ENCODE measurements around the gene VASN.

The VASN gene

DNA sequence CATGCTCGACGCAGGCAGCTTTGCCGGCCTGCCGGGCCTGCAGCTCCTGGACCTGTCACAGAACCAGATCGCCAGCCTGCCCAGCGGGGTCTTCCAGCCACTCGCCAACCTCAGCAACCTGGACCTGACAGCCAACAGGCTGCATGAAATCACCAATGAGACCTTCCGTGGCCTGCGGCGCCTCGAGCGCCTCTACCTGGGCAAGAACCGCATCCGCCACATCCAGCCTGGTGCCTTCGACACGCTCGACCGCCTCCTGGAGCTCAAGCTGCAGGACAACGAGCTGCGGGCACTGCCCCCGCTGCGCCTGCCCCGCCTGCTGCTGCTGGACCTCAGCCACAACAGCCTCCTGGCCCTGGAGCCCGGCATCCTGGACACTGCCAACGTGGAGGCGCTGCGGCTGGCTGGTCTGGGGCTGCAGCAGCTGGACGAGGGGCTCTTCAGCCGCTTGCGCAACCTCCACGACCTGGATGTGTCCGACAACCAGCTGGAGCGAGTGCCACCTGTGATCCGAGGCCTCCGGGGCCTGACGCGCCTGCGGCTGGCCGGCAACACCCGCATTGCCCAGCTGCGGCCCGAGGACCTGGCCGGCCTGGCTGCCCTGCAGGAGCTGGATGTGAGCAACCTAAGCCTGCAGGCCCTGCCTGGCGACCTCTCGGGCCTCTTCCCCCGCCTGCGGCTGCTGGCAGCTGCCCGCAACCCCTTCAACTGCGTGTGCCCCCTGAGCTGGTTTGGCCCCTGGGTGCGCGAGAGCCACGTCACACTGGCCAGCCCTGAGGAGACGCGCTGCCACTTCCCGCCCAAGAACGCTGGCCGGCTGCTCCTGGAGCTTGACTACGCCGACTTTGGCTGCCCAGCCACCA is 9.7 kb downstream of the VASN start:
- ATAC-seq = no peak

DNA sequence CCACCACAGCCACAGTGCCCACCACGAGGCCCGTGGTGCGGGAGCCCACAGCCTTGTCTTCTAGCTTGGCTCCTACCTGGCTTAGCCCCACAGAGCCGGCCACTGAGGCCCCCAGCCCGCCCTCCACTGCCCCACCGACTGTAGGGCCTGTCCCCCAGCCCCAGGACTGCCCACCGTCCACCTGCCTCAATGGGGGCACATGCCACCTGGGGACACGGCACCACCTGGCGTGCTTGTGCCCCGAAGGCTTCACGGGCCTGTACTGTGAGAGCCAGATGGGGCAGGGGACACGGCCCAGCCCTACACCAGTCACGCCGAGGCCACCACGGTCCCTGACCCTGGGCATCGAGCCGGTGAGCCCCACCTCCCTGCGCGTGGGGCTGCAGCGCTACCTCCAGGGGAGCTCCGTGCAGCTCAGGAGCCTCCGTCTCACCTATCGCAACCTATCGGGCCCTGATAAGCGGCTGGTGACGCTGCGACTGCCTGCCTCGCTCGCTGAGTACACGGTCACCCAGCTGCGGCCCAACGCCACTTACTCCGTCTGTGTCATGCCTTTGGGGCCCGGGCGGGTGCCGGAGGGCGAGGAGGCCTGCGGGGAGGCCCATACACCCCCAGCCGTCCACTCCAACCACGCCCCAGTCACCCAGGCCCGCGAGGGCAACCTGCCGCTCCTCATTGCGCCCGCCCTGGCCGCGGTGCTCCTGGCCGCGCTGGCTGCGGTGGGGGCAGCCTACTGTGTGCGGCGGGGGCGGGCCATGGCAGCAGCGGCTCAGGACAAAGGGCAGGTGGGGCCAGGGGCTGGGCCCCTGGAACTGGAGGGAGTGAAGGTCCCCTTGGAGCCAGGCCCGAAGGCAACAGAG is 10.5 kb downstream of the VASN start:
- H3K4me3 Mint-ChIP-seq = no peak overlapping the region
- H3K4me1 Mint-ChIP-seq = peaks cover 13% of the 10 kb centered on the region
- H3K9me3 Mint-ChIP-seq = no peaks in the 10 kb centered on the region
- no peak for DNase-seq (ENCODE audit: low spot score in 2 of 2)
- H3K27ac Mint-ChIP-seq = peak overlapping the region; percentile 55
- ATAC-seq = no peak
- peaks cover 63% of the 10 kb centered on the region for H3K36me3 Mint-ChIP-seq

More for the DNA sequence above, 9.7 kb downstream of the VASN start:
- Mint-ChIP-seq H3K4me1 (peaks cover 13% of the 10 kb centered on the region), H3K4me3 (no peak overlapping the region), H3K36me3 (peaks cover 54% of the 10 kb centered on the region), H3K27ac (no peak overlapping the region), H3K9me3 (no peaks in the 10 kb centered on the region)
- DNase-seq (ENCODE audit: low spot score in 2 of 2) = no peak

DNA sequence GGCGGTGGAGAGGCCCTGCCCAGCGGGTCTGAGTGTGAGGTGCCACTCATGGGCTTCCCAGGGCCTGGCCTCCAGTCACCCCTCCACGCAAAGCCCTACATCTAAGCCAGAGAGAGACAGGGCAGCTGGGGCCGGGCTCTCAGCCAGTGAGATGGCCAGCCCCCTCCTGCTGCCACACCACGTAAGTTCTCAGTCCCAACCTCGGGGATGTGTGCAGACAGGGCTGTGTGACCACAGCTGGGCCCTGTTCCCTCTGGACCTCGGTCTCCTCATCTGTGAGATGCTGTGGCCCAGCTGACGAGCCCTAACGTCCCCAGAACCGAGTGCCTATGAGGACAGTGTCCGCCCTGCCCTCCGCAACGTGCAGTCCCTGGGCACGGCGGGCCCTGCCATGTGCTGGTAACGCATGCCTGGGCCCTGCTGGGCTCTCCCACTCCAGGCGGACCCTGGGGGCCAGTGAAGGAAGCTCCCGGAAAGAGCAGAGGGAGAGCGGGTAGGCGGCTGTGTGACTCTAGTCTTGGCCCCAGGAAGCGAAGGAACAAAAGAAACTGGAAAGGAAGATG is 11.2 kb downstream of the VASN start:
- ATAC-seq (no peak), DNase-seq (ENCODE audit: low spot score in 2 of 2) (no peak)
- peaks cover 9% of the 10 kb centered on the region for H3K4me1 Mint-ChIP-seq
- no peak overlapping the region for H3K4me3 Mint-ChIP-seq
- H3K27ac Mint-ChIP-seq = peak overlapping the region; percentile 55
- H3K9me3 Mint-ChIP-seq = no peaks in the 10 kb centered on the region
- peaks cover 63% of the 10 kb centered on the region for H3K36me3 Mint-ChIP-seq

DNA sequence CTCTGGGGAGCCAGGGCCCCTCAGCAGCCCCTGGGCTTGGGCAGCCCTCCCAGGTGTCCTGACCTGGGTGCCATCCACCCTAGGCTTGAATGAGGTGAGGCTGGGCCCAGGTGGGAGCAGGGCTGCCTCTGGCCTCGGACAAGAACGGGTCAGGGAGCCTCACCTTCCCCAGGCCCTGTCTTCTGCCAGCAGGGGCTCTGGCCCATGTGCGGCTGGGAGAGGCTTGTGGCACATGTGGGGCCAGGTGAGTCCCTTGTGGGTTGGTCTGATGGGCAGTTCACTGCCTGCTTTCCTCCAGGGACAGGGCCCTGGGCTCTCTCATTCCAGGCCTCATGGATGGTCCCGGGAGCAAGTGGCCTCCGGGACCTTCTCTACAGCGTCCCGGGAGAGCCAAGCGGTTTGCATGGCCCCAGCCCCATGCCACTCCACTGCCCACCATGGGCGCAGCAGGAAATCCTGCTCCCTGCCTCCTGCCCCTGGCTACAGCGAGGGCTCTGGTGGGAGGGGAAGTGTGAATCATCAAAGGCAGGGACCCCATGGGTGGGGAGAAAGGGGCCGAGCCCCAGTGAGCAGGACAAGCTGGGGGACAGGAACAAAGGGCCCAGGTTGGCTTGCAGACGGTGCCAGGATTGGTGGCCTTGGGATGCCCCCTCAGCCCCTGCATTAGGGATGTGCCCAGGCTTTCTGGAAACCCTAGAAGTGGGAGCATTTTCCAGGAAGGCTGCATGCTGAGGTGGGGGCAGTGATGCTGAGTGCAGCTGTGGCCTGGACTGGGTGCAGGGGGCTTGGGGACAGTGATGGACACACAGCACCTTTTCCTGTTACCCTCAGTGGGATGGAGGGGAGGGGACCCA is 12.2 kb downstream of the VASN start:
- DNase-seq (ENCODE audit: low spot score in 2 of 2) = no peak
- peaks cover 63% of the 10 kb centered on the region for H3K36me3 Mint-ChIP-seq
- ATAC-seq = no peak
- H3K27ac Mint-ChIP-seq = peak overlapping the region; percentile 55
- H3K4me1 Mint-ChIP-seq = no peaks in the 10 kb centered on the region
- no peaks in the 10 kb centered on the region for H3K9me3 Mint-ChIP-seq
- no peak overlapping the region for H3K4me3 Mint-ChIP-seq

DNA sequence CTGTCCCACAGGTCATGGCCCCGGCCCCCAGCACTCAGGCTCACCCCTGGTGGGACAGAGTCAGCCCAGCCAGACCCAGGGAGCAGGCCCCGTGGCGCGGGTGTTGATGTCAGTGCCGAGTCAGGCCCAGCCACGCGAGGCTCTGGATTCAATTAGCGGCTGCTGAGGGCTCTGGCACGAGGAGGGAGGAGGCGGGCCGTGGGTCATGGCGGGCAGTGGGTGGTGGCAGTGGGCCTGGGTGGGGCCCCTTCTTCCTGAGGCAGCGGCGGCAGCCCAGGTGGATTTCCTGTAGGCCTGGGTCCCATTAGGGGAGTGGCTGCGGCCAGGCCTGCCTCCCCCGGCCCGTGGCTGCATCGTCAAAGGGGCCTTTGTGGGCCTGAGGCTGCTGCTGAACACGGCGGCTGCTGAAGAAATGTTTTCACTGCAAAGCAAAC is 12.9 kb downstream of the VASN start:
- no peak overlapping the region for H3K4me3 Mint-ChIP-seq

DNA sequence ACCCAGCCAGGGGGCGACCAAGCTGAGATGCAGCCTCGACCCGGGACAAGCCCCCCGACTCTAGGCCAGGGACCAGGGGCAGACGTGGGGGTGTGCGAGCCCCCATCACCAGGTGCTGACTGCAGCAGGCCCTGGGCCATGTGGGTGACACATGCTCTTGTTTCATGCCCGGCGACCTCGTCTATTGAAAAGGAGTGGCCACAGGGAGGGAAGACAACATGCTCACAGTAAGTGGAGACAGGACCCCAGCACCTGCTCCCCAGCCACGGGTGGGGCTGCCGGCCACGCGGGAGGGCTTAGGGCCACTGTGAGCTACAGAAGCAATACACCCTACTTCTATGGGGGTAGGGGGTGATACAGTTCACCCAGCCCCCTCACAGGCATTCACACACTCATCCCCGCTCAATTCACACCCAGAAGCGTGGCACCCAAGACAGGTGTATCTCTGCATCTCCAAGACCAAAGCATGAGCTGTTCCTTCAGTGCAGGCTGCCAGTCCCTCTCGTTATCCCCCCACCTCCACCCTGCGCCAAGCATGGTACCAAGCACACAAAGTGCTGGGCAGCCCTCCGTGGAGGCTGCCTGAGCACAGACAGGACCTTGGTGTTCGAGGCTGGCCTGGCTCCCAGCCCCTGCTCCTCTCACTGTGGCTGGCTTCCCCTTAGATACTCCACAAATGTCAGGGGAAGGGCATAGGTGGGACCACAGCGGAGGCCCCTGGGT is 13.6 kb downstream of the VASN start:
- H3K9me3 Mint-ChIP-seq = no peaks in the 10 kb centered on the region
- H3K4me3 Mint-ChIP-seq = no peak overlapping the region
- H3K36me3 Mint-ChIP-seq = peaks cover 73% of the 10 kb centered on the region
- H3K4me1 Mint-ChIP-seq = no peaks in the 10 kb centered on the region
- DNase-seq (ENCODE audit: low spot score in 2 of 2) (no peak), ATAC-seq (no peak)
- H3K27ac Mint-ChIP-seq = peak overlapping the region; percentile 81

More for the DNA sequence above, 12.9 kb downstream of the VASN start:
- Mint-ChIP-seq H3K4me1 (no peaks in the 10 kb centered on the region), H3K27ac (no peak overlapping the region), H3K9me3 (no peaks in the 10 kb centered on the region), H3K36me3 (peaks cover 70% of the 10 kb centered on the region)
- DNase-seq (ENCODE audit: low spot score in 2 of 2) (no peak), ATAC-seq (no peak)

DNA sequence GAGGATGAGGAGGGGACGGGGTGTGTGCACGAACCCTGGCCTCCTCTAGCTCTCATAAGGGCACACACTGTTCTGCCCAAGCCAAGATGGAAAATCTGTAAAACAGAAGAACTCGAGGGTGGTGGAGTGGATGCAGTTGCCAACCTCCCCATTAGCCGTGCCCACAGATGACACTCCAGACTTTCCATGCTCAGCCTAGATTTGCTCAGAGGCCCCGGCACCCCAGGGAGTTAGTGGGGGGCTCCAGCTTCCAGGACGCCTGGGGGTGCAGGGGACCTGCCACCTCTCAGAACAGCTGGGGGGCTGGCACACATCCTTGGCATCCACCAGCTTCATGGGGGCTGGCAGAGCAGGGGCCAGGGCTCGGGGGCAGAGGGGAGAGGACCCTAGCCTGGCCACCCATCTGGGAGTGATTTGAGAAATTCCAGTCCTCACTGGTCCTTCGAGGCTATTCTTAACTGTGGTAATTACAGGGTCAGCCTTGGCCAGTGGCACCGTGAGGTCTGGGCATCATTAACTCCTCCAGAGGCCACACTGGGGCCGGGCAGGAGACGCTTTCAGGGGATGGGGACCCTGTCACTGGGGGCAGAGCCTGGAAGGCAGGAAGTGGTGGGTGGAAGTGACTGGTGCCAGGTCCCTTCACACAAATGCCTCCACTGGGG is 14.3 kb downstream of the VASN start:
- H3K36me3 Mint-ChIP-seq = peaks cover 69% of the 10 kb centered on the region
- no peak for DNase-seq (ENCODE audit: low spot score in 2 of 2)
- no peaks in the 10 kb centered on the region for H3K4me1 Mint-ChIP-seq
- peak overlapping the region; percentile 81 for H3K27ac Mint-ChIP-seq
- no peak overlapping the region for H3K4me3 Mint-ChIP-seq
- ATAC-seq = no peak
- no peaks in the 10 kb centered on the region for H3K9me3 Mint-ChIP-seq

DNA sequence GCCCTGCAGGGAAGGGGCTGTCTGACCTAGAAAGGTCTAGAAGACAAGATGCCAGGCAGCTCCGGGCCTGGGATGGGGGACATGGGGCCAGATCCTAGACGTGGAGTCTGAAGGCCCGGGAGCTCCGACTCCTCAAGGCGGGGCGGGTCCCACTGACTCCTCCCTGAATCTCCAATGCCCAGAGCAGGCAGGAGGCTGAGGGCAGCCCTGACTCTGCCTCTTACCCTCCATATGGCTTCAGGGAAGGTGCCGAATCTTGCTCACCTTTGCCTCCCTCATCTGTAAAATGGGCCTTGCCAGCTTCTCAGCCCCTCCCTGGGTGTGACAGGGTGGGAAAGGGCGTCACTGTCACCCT is 14.8 kb downstream of the VASN start:
- Mint-ChIP-seq H3K4me1 (no peaks in the 10 kb centered on the region), H3K9me3 (no peaks in the 10 kb centered on the region), H3K4me3 (no peak overlapping the region), H3K36me3 (peaks cover 64% of the 10 kb centered on the region), H3K27ac (peak overlapping the region; percentile 81)
- ATAC-seq (no peak), DNase-seq (ENCODE audit: low spot score in 2 of 2) (no peak)

DNA sequence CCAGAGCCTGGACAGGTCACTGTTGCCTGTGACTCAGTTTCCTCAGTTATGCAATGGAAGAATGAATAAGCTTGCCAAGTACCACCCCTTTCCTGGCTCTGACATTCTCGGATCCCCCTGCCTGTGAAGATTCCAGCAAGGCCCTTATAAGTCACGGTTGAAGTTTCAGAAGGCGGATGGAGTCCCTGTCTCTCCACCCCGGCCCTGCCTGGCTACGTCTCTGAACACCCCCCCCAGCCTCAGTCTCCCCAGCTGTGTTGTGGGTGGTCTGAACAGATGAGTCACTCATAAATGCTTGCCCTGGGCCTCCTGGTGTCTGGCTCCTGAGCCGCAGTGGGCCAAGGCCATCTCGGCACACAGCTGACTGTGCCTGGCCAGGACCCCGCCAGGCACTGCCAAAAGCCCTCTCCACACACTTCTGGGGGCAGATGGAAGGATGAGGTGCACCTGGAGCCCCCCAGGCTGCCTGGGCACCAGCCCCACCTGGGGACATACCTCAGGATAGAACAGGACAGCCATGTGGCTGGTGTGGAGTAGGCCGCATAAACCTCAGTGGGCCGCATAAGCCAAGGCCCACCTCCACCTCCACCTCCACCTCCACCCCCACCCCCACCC is 15.4 kb downstream of the VASN start:
- Mint-ChIP-seq H3K36me3 (peaks cover 59% of the 10 kb centered on the region), H3K9me3 (no peaks in the 10 kb centered on the region), H3K27ac (peak overlapping the region; percentile 81), H3K4me1 (no peaks in the 10 kb centered on the region), H3K4me3 (no peak overlapping the region)
- DNase-seq (ENCODE audit: low spot score in 2 of 2) = no peak
- ATAC-seq = no peak

DNA sequence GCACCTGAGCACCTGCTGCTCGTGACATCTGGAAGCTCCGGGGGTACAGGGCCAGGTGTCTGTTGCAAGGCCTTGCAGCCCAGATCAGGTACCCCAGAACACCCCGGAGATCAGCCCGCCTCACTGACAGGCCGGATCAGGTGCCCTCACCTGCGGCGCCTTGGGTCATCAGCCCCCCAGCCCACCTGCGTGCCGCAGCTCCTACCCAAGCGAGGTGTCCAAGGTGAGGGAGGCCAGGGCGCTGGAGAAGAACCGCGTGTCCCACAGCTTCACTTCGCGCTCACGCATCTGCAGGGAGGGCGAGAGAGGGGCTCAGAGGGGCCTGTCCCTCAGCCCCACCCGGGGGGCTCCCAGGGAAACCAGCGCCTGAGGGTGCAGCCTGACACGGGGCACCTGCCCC is 16.1 kb downstream of the VASN start:
- H3K27ac Mint-ChIP-seq = no peak overlapping the region
- no peaks in the 10 kb centered on the region for H3K9me3 Mint-ChIP-seq
- ATAC-seq = no peak
- DNase-seq (ENCODE audit: low spot score in 2 of 2) = no peak
- peaks cover 55% of the 10 kb centered on the region for H3K36me3 Mint-ChIP-seq
- no peaks in the 10 kb centered on the region for H3K4me1 Mint-ChIP-seq
- H3K4me3 Mint-ChIP-seq = no peak overlapping the region

DNA sequence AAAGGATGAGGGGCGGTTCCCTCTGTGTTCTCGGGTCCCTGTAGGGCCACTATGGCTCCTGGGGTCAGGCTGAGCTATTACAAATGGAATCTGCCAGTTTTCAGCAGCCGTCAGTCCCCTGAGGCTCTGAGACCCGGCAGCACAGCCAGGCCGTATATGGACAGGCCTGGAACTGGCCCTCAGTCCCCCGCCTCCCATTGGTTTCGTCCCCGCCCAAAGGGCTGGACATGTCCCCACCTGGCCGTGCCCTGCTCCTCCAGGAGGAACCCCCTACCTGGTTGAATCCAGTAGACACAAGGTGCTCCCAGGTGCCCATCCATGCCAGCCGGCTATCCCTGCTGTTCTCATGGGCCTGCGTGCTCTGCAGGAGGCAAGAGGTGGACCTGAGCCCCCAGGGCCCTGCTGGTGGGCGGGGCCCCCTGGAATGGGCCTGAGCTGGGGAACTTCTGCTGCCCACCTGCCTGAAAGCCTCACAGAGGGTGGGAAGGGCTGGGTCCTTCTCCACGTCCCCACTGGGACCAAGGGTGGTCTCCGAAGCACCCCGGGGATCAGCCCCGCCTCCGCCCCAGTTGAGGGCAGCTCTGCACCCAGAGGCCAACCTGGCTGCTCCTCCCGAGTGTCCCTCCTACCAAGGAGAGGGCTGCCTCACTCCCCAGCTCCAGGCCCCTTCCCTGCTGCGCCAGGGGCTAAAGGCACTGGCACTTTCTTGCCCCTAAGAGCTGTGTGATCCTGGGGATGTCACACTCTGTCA is 16.8 kb downstream of the VASN start:
- no peak overlapping the region for H3K27ac Mint-ChIP-seq

DNA sequence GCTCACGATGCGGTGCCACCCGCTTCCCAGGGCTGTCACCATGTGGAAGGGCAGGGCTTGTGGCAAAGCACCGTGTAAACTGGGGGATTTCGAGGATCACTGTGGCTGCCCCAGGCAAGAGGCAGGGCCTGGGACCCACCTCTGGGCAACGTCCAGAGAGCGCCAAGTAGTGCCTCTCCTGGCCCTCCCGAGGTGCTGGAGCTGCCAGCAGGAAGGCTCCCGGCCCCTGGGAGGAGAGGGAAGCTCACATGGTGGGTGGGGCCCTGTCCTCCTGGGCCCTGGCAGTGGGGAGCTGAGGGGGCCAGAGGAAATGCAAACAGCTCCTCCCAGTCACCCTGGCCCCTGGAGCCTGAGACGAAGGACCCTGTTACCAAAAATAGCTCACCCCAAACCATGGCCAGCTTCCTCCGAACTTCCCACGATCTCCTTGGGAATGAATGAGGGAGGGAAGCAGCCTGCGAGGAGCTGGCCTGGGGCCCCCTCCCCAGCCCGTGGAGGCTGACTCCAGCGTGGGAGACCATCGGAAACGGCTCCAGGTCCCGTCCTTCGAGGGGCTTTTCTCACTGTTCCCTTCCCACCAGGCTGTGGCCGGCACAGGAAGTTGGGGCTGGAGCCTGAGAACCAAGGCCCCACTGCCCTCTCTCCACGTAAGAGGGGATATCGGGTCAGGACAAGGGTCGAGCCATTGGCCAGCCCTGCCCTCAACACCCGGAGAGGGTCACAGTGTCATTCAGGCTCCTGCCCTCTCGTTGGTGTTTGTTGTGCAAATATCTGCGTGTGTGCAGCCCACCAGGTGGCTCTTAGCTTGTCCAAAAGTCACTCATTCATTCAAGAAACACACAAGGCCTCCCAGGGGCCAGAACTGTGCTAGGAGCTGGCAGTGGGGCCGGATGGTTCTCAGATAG is 17.7 kb downstream of the VASN start:
- Mint-ChIP-seq H3K36me3 (peaks cover 57% of the 10 kb centered on the region), H3K9me3 (no peaks in the 10 kb centered on the region), H3K4me1 (no peaks in the 10 kb centered on the region), H3K4me3 (no peak overlapping the region), H3K27ac (peak overlapping the region; percentile 43)
- DNase-seq (ENCODE audit: low spot score in 2 of 2) = no peak
- no peak for ATAC-seq

More for the DNA sequence above, 16.8 kb downstream of the VASN start:
- H3K4me1 Mint-ChIP-seq = no peaks in the 10 kb centered on the region
- no peak overlapping the region for H3K4me3 Mint-ChIP-seq
- H3K9me3 Mint-ChIP-seq = no peaks in the 10 kb centered on the region
- DNase-seq (ENCODE audit: low spot score in 2 of 2) (no peak), ATAC-seq (no peak)
- peaks cover 54% of the 10 kb centered on the region for H3K36me3 Mint-ChIP-seq

Measured in stimulated activated effector memory CD8-positive, alpha-beta T cell treated with anti-CD3 and anti-CD28 coated beads, Interleukin-12 subunit alpha, Interleukin-12 subunit beta, amount 100 ng/mL, for 72 hours (primary cell).